Subcutaneous abdominal adipose tissue (tissue), 5 donors: Measurements from ENCODE around the gene STX8.

Experiments used
- H3K27ac ChIP-seq: one replicate; pipeline ENCODE4 v1.7.0; 2013; ENCODE audit warnings: low read depth, mild to moderate bottlenecking, inconsistent platforms, low read length, moderate library complexity
- H3K27me3 ChIP-seq, 5 donors: one replicate each; pipeline ENCODE4 v1.7.0; 2013; ENCODE audit warnings: low read length in 5 of 5, inconsistent platforms in 1 of 5; ENCODE audit not compliant: control insufficient read depth in 5 of 5, insufficient read depth in 4 of 5
- H3K36me3 ChIP-seq, 5 donors: one replicate each; pipeline ENCODE4 v1.7.0; 2013; ENCODE audit warnings: low read length in 5 of 5; ENCODE audit not compliant: control insufficient read depth in 5 of 5, insufficient read depth in 5 of 5
- H3K4me1 ChIP-seq, 5 donors: one replicate each; pipeline ENCODE4 v1.7.0; 2013; ENCODE audit warnings: low read length in 5 of 5, mild to moderate bottlenecking in 3 of 5, moderate library complexity in 1 of 5; ENCODE audit not compliant: control insufficient read depth in 5 of 5, insufficient read depth in 5 of 5
- H3K4me3 ChIP-seq, 5 donors: one replicate each; pipeline ENCODE4 v1.7.0; 2013; ENCODE audit warnings: low read length in 5 of 5, low read depth in 1 of 5
- H3K9ac ChIP-seq, 5 donors: one replicate each; pipeline ENCODE4 v1.7.0; 2013; ENCODE audit warnings: low read length in 5 of 5, mild to moderate bottlenecking in 4 of 5, moderate library complexity in 3 of 5
- H3K9me3 ChIP-seq, 5 donors: one replicate each; pipeline ENCODE4 v1.7.0; 2013; ENCODE audit warnings: low read length in 5 of 5; ENCODE audit not compliant: control insufficient read depth in 5 of 5
- donor health status: healthy.
- donor health status: healthy.
- donor health status: healthy.
- donor health status: healthy.
- donor health status: healthy.

Gene STX8

GRCh38 chr17:9225305-9226101 is 350.1 kb downstream of the STX8 start:
- no peak overlapping the region for H3K4me3 ChIP-seq
- H3K27me3 ChIP-seq = peaks cover 0 to 32% (median 5%) of the 10 kb centered on the region in 5 donors
- no peaks in the 10 kb centered on the region for H3K36me3 ChIP-seq
- H3K9me3 ChIP-seq = no peaks in the 10 kb centered on the region
- H3K9ac ChIP-seq = no peak overlapping the region
- no peak overlapping the region for H3K27ac ChIP-seq
- H3K4me1 ChIP-seq = no peaks in the 10 kb centered on the region

- Histone ChIP-seq H3K27me3 (peaks cover 0 to 23% (median 0%) of the 10 kb centered on the region in 5 donors), H3K9ac (no peak overlapping the region), H3K36me3 (no peaks in the 10 kb centered on the region), H3K27ac (no peak overlapping the region), H3K4me3 (no peak overlapping the region), H3K4me1 (no peaks in the 10 kb centered on the region), H3K9me3 (no peaks in the 10 kb centered on the region)
Measured at GRCh38 chr17:9224485-9224884, 351.1 kb downstream of the STX8 start.

- no peak overlapping the region for H3K27ac ChIP-seq
- H3K9me3 ChIP-seq = no peaks in the 10 kb centered on the region
- H3K36me3 ChIP-seq = no peaks in the 10 kb centered on the region
- peaks cover 0 to 19% (median 0%) of the 10 kb centered on the region in 5 donors for H3K27me3 ChIP-seq
- no peak overlapping the region for H3K4me3 ChIP-seq
- no peak overlapping the region for H3K9ac ChIP-seq
- no peaks in the 10 kb centered on the region for H3K4me1 ChIP-seq
Measured at GRCh38 chr17:9223531-9223930, 352.1 kb downstream of the STX8 start.

GRCh38 chr17:9221922-9222180 is 353.8 kb downstream of the STX8 start:
- Histone ChIP-seq H3K4me1 (peaks cover 3 to 12% (median 7%) of the 10 kb centered on the region in 5 donors), H3K27ac (no peak overlapping the region)

GRCh38 chr17:9221147-9221921 is 354.3 kb downstream of the STX8 start:
- peaks cover 0 to 2% (median 0%) of the 10 kb centered on the region in 5 donors for H3K9me3 ChIP-seq
- H3K27ac ChIP-seq = no peak overlapping the region
- H3K36me3 ChIP-seq = no peaks in the 10 kb centered on the region
- H3K4me3 ChIP-seq = no peak overlapping the region
- peaks cover 0 to 3% (median 0%) of the 10 kb centered on the region in 5 donors for H3K27me3 ChIP-seq
- no peak overlapping the region for H3K9ac ChIP-seq
- peaks cover 3 to 13% (median 7%) of the 10 kb centered on the region in 5 donors for H3K4me1 ChIP-seq

More at GRCh38 chr17:9221922-9222180, 353.8 kb downstream of the STX8 start:
- no peak overlapping the region for H3K4me3 ChIP-seq
- H3K27me3 ChIP-seq = peaks cover 0 to 7% (median 0%) of the 10 kb centered on the region in 5 donors
- no peaks in the 10 kb centered on the region for H3K36me3 ChIP-seq
- H3K9ac ChIP-seq = no peak overlapping the region
- no peaks in the 10 kb centered on the region for H3K9me3 ChIP-seq

GRCh38 chr17:9220398-9221146 is 355.0 kb downstream of the STX8 start:
- peaks cover 3 to 13% (median 7%) of the 10 kb centered on the region in 5 donors for H3K4me1 ChIP-seq
- peaks cover 2 to 7% (median 5%) of the 10 kb centered on the region in 5 donors for H3K9me3 ChIP-seq
- H3K27ac ChIP-seq = no peak overlapping the region
- H3K36me3 ChIP-seq = no peaks in the 10 kb centered on the region
- no peak overlapping the region for H3K4me3 ChIP-seq
- no peak overlapping the region for H3K9ac ChIP-seq
- peaks cover 0 to 3% (median 0%) of the 10 kb centered on the region in 5 donors for H3K27me3 ChIP-seq

GRCh38 chr17:9219631-9220397 is 355.8 kb downstream of the STX8 start:
- peaks cover 0 to 3% (median 0%) of the 10 kb centered on the region in 5 donors for H3K27me3 ChIP-seq
- peaks cover 4 to 12% (median 5%) of the 10 kb centered on the region in 5 donors for H3K9me3 ChIP-seq
- no peak overlapping the region for H3K27ac ChIP-seq
- no peaks in the 10 kb centered on the region for H3K36me3 ChIP-seq
- no peak overlapping the region for H3K4me3 ChIP-seq
- H3K9ac ChIP-seq = no peak overlapping the region
- peaks cover 3 to 13% (median 7%) of the 10 kb centered on the region in 5 donors for H3K4me1 ChIP-seq

- no peak overlapping the region for H3K27ac ChIP-seq
- H3K9ac ChIP-seq = no peak overlapping the region
- H3K27me3 ChIP-seq = peaks cover 0 to 3% (median 0%) of the 10 kb centered on the region in 5 donors
- peaks cover 3 to 13% (median 7%) of the 10 kb centered on the region in 5 donors for H3K4me1 ChIP-seq
- no peak overlapping the region for H3K4me3 ChIP-seq
- peaks cover 4 to 12% (median 5%) of the 10 kb centered on the region in 5 donors for H3K9me3 ChIP-seq
- H3K36me3 ChIP-seq = no peaks in the 10 kb centered on the region
Measured at GRCh38 chr17:9218911-9219310, 356.7 kb downstream of the STX8 start.

- Histone ChIP-seq H3K36me3 (no peaks in the 10 kb centered on the region), H3K9ac (no peak overlapping the region), H3K4me3 (no peak overlapping the region), H3K9me3 (peaks cover 4 to 12% (median 5%) of the 10 kb centered on the region in 5 donors), H3K4me1 (peaks cover 3 to 13% (median 7%) of the 10 kb centered on the region in 5 donors), H3K27me3 (peaks cover 0 to 3% (median 0%) of the 10 kb centered on the region in 5 donors), H3K27ac (no peak overlapping the region)
Measured at GRCh38 chr17:9218064-9218635, 357.5 kb downstream of the STX8 start.
